HG02970 (cell line): ENCODE data around the gene MSRB2.

Source experiments
- ATAC-seq: cut with Tn5 transposase; IDR thresholded peaks from one replicate; pipeline ENCODE4 v1.9.1; 2021; ENCODE audit warnings: mild to moderate bottlenecking, moderate library complexity, moderate number of reproducible peaks; ENCODE audit not compliant: unreplicated experiment, low FRiP score

The MSRB2 gene

DNA sequence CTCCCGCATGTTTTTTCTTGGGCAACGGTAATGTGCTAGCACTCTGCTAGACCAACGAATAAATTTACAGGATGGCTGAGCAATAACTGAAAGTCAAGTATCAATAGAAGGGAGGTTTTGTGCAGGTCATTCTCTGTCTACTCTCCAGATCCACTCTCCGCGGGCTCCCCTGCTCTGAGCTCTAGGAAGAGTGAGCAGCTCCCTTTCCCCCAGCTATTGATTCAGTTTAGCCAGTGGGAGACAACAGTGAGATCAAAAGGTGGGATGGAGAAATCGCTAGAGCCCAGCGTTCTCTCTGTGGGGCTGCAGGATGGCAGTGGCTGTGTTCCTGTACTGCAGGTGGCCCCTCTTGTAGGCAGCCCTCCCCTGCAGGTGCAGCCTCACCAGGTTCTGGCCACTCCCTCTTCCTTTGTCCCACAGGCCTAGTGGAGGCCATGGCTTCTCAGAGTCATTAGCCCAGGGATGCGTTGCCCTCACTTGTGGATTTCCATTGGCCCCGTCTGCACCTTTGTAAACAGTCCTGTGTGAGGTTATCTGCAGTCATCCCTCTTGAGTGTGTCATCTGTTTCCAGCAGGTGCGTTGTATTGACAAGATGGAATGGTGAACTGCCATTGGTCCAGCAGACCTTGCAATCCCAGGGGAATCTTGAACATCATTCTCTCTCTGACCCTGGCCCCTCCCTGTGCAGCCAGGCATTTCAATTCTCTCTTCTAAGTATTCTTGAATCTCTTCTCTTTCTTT, 11.1 kb downstream of the MSRB2 start:
- no peak for ATAC-seq

GRCh38 chr10:23110722-23111516, 15.5 kb downstream of the MSRB2 start:
- no peak for ATAC-seq

DNA sequence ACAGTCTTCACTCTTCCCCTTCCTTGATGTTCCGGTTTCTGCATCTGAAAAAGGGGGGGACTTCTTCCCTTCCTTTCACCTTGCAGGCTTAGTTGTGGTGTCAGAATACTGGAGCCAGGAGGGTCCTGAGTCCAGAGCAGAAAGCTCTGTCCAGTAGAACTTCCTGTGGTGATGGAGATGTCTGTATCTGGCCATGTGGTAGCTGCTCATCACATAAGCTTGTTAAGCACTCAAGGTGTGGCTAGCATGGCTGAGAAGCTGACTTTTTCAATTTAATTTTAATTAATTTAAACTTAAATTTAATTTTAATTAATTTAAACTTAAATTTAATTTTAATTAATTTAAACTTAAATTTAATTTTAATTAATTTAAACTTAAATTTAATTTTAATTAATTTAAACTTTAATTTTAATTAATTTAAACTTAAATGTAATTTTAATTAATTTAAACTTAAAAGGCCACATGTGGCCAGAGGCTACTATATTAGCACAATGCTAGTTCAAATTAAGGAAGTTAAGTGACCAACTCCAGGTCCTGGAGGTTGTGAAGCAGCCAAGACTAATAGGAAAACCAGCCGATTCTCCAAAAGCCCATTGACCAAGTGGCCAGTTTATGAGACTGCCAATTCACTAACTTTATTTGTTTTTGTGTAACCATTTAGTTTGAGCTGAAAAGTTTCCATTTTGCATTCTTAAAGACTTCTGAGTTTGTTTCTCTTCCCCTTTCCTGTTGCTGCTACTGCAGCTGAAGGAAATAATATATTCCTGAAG, 16.3 kb downstream of the MSRB2 start:
- no peak for ATAC-seq

GRCh38 chr10:23114228-23114850, 19.0 kb downstream of the MSRB2 start:
- no peak for ATAC-seq

DNA sequence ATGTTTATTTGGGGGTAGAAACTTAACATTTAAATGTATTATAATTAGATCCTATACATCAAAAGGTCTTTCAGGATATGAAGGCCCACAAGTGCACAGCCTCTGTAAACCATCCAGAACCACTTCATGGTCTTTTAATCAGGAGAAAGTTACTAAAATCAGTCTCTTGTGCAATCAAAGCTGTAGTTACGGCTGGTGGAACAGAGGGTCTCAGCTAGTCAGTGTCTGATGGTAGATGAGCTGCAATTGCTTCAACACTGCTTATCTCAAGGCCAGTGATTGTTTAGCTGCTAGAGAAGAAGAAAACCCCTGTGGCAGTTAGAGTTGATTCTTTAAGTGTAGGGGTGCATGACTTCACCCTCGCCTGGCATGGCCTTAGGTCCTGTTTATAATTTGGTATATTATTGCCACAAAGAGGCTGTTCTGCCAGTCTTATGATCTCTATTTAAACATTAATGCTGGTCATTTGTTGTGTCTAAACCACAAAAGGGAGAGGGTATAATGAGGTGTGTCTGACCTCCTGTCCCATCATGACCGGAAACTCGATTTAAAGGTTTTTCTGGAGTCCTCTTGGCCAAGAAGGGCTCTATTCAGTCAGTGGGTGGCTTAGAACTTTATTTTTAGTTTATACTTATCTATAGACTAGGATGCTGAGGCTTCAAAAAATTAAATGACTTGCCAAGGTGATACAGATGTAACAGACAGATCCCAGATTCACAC, 21.3 kb downstream of the MSRB2 start:
- no peak for ATAC-seq

GRCh38 chr10:23120001-23120934, 24.9 kb downstream of the MSRB2 start:
- no peak for ATAC-seq

GRCh38 chr10:23121135-23121534, 25.8 kb downstream of the MSRB2 start:
- ATAC-seq: no peak

DNA sequence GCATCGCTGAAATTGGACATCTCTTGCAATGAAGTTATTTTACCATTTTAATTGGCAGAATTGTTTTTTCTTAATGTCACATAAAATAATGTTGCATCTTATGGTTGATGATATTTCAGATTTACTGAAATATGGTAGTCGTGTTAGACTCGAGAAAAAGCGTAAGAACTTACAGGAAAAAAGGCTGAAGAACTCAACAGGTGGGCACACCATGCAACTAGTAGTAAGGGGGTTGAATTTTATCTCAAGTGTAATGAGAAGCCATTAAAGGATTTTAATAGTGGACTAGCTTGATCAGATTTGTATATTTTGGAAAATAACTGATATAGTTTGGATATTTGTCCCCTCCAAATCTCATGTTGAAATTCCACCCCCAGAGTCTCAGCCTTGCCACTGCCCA, 41.1 kb downstream of the MSRB2 start:
- ATAC-seq: no peak

DNA sequence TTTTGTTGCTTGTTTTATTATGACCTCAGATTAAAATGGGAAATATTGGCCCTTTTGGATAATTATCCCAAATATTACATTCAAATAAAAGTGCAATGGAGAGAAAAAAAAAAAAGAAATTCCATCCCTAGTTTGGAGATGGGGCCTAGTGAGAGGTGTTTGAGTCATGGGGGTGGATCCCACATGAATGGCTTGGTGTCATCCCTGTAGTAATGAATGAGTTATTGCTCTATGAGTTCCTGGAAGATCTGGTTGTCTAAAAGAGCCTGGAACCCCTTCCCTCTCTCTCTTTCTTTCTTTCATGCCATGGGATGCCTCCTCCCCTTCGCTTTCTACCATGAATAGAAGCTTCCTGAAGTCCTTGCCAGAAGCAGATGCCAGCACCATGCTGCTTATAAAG, 44.3 kb downstream of the MSRB2 start:
- no peak for ATAC-seq

DNA sequence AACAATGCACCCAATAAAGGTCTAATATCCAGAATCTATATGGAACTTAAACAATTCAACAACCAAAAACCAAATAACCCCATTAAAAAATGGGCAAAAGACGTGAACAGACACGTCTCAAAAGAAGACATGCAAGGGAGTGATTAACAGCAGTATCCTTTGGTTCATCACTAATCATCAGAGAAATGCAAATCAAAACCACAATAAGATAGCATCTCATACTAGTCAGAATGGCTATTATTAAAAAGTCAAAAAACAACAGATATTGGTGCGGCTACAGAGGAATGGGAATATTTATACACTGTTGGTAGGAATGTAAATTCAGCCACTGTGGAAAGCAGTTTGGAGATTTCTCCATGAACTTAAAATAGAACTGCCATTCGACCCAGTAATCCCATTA, 46.6 kb downstream of the MSRB2 start:
- no peak for ATAC-seq

- no peak for ATAC-seq
Observed at GRCh38 chr10:23146258-23146657, 50.9 kb downstream of the MSRB2 start.

DNA sequence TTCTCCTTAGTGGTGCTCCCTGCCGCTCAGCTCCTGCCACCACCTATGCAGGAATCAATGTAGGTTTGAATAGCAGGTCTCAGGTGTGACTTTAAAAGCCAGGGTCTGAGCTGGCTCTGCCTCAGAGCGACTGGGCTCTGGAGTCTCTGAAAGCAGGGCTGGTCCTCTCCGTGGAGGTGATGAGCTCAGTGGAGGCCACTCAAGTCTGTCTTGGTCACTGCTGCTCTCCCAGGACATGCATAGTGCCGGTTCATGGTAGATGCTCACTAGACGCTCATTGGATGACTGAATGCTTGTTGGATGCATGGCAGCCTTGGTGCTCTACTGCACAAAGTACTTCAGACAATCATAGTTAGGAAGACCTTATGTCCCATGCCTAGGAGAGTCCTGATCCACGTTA, 51.7 kb downstream of the MSRB2 start:
- no peak for ATAC-seq

DNA sequence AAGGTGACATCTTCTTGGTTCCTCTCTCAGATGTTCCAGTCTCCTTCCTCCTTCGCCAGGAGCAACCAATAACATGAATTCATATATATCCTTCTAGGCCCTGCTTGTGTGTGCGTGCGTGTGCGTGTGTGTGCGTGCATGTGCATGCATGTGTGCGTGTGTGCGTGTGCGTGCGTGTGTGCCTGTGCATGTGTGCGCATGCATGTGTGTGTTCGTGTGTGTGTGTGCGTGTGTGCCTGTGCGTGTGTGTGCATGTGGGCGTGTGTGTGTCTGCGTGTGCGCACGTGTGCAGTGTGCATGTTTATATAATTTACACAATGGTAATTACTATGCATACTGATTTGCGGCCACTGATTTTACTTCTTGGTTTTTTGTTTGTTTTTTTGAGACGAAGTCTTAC, 52.8 kb downstream of the MSRB2 start:
- ATAC-seq: no peak

GRCh38 chr10:23150091-23150490, 54.7 kb downstream of the MSRB2 start:
- ATAC-seq: no peak

DNA sequence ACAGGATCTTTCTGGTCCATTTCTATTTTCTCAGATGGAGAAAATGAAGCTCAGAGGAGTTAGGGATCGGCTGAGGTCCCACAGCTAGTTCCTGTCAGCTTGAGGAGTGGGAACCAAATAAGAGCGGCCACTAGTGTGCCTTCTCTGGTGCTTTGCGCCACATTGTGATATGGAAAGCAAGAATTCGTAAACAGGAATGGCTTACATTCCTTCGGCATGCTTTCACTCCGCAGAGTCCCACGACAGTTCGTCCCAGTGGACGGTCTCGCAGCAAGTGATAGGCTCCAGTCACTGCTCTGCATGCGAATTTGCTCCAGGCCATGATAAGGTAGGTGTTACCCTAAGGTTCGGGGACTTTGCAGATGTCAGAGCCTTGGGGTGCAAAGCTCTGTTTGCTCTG, 55.2 kb downstream of the MSRB2 start:
- no peak for ATAC-seq

DNA sequence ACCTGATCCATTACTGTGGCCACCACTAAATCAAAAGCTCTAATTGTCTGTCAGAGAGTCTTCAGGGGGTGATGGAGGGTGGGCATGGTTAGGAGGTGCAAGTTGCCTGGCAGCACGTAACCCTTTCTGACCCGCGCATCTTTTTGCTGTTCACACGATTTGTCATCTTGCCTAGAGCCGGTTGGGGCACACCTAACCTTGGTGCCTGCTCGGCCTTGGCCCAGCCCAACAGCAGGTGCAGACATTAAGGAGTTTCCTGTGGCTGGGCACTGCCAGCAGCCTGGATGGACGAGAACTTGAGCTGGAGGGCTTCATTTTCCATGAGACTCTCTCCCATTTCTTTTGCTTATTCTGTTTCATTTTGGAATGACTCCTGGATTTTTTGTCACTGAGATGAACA, 55.7 kb downstream of the MSRB2 start:
- no peak for ATAC-seq

GRCh38 chr10:23155169-23155568, 59.8 kb downstream of the MSRB2 start:
- no peak for ATAC-seq

GRCh38 chr10:23156447-23157150, 61.2 kb downstream of the MSRB2 start:
- no peak for ATAC-seq
